K562 treated with DMSO at 1 percent for 12 hours (cell line): ENCODE data around the gene BCL2L1. TPM values are rescaled to one million over a fixed set of nuclear protein-coding genes. Genes with fewer than 3 reads are reported as not detected.

Source experiments
- total RNA-seq: library from RNA; unstranded; fragments of 300-600 nt; gene quantifications from 2 replicates; pipeline ENCODE4 v1.2.3, GENCODE V29; 2022; ENCODE audit not compliant: insufficient read depth

BCL2L1 gene
- total RNA-seq, result 116 and 154 TPM in 2 replicates

DNA sequence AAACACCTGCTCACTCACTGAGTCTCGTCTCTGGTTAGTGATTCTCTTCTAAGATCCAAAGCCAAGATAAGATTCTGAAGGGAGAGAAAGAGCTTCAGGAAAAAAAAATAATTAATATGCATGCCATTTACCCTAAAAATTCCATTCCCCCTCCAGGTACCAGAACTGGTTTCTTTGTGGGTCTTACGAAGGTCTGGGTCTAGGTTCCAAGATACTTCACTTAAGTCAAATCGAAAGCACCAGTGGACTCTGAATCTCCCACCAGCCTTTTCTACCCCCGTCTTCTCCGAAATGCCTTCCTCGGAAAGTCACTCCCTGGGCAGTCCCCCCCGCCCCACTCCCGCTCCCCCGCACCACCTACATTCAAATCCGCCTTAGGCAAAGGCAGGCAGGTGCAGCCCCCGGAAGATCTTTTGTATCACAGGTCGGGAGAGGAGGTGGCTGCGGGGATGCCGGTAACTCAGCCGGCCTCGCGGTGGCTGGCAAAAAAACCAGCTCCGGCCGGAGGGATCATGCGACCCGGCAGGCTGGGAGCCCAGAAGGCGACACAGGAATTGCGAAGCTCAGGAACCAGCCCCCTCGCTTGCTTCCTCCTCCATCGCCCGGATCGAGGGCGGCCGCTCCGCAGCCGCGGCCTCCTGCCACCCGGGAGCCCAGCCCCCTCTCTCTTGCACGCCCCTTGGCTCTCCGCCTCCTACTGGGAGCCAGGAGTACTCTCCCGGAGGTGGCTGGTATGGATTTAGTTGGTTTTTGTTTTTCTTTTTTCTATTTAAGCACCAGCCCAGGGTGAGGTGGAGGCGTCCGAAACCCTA, at the start of gene BCL2L1:
Gene BCL2L1 (minus strand): TSS at position 612 of the 812 bp plus-strand sequence. CDS start 650 bp downstream, outside the sequence.

DNA sequence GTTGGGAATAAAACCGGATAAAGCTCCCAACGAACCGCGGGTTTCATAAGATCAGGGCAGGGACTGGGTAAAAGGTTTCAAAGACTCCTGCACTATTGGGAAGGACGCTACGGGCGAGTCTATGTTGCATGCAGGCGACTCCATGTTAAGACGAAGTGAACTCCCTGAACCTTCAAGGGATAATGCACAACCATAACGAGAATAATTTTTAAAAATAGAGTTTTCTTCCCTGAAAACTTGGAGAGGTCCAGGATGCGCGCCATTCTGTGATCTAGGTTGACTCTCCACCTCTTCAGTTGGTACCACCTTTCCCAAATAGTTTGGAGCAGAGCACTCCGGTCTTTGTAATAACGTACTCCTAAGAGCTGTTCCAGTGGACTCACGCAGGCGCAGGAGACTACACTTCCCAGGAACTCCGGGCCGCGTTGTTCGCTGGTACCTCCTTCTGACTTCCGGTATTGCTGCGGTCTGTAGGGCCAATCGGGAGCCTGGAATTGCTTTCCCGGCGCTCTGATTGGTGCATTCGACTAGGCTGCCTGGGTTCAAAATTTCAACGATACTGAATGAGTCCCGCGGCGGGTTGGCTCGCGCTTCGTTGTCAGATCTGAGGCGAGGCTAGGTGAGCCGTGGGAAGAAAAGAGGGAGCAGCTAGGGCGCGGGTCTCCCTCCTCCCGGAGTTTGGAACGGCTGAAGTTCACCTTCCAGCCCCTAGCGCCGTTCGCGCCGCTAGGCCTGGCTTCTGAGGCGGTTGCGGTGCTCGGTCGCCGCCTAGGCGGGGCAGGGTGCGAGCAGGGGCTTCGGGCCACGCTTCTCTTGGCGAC, 16.3 kb upstream of the BCL2L1 start, which contains the start of gene TPX2:
Gene TPX2 (plus strand): TSS at position 562 of the 821 bp plus-strand sequence. CDS start 18,187 bp downstream, outside the sequence.

DNA sequence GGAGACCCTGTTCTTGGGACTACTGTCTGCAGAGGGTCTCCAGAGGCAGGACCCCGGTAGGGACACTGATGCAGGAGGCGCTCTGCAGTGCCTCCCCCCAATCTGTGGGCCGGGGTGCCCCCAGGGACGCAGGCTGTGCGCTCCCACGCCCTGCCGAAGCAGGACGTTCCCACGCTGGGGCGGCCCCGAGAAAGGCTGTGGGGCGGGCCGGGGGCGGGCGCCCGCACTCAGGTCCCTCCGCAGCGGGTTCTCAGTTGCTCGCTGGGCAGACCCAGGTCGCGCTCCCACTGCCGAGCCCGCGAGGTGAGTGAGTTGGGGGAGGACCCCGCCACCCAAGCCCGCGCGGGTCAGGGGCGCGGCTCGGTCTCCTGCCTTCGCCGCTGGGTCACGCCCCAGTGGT, 85.0 kb downstream of the BCL2L1 start, which contains the start of gene COX4I2:
Gene COX4I2 (plus strand): TSS at position 253 of the 400 bp plus-strand sequence. CDS start 1,106 bp downstream, outside the sequence.

Other genes starting within 250 kb of the BCL2L1 start
- gene DEFB124, start 247.7 kb downstream of the BCL2L1 start, total RNA-seq, result not detected in 2 replicates
- not detected in 2 replicates for gene REM1, start 247.6 kb downstream of the BCL2L1 start, total RNA-seq
- 130 and 166 TPM in 2 replicates for gene HM13, start 208.4 kb downstream of the BCL2L1 start, total RNA-seq
- gene ID1, start 117.6 kb downstream of the BCL2L1 start, total RNA-seq, result 356 and 417 TPM in 2 replicates
- gene COX4I2, start 85.0 kb downstream of the BCL2L1 start, total RNA-seq, result not detected in 2 replicates
- gene TPX2, start 16.4 kb upstream of the BCL2L1 start, total RNA-seq, result 64.5 and 132 TPM in 2 replicates
- gene MYLK2, start 96.5 kb upstream of the BCL2L1 start, total RNA-seq, result 0.84 and 0.97 TPM in 2 replicates
- not detected in 2 replicates for gene FOXS1, start 122.7 kb upstream of the BCL2L1 start, total RNA-seq
- 0.67 TPM in 1 of 2 replicates, not detected in the other for gene DUSP15, start 147.7 kb upstream of the BCL2L1 start, total RNA-seq
- not detected in 2 replicates for gene TTLL9, start 147.8 kb upstream of the BCL2L1 start, total RNA-seq
- gene PDRG1, start 229.2 kb upstream of the BCL2L1 start, total RNA-seq, result 21.0 and 28.1 TPM in 2 replicates
- not detected in 2 replicates for gene XKR7, start 245.3 kb upstream of the BCL2L1 start, total RNA-seq